ENCODE measurements around the gene SMG7.

Gene SMG7, protein sequence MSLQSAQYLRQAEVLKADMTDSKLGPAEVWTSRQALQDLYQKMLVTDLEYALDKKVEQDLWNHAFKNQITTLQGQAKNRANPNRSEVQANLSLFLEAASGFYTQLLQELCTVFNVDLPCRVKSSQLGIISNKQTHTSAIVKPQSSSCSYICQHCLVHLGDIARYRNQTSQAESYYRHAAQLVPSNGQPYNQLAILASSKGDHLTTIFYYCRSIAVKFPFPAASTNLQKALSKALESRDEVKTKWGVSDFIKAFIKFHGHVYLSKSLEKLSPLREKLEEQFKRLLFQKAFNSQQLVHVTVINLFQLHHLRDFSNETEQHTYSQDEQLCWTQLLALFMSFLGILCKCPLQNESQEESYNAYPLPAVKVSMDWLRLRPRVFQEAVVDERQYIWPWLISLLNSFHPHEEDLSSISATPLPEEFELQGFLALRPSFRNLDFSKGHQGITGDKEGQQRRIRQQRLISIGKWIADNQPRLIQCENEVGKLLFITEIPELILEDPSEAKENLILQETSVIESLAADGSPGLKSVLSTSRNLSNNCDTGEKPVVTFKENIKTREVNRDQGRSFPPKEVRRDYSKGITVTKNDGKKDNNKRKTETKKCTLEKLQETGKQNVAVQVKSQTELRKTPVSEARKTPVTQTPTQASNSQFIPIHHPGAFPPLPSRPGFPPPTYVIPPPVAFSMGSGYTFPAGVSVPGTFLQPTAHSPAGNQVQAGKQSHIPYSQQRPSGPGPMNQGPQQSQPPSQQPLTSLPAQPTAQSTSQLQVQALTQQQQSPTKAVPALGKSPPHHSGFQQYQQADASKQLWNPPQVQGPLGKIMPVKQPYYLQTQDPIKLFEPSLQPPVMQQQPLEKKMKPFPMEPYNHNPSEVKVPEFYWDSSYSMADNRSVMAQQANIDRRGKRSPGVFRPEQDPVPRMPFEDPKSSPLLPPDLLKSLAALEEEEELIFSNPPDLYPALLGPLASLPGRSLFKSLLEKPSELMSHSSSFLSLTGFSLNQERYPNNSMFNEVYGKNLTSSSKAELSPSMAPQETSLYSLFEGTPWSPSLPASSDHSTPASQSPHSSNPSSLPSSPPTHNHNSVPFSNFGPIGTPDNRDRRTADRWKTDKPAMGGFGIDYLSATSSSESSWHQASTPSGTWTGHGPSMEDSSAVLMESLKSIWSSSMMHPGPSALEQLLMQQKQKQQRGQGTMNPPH

DNA sequence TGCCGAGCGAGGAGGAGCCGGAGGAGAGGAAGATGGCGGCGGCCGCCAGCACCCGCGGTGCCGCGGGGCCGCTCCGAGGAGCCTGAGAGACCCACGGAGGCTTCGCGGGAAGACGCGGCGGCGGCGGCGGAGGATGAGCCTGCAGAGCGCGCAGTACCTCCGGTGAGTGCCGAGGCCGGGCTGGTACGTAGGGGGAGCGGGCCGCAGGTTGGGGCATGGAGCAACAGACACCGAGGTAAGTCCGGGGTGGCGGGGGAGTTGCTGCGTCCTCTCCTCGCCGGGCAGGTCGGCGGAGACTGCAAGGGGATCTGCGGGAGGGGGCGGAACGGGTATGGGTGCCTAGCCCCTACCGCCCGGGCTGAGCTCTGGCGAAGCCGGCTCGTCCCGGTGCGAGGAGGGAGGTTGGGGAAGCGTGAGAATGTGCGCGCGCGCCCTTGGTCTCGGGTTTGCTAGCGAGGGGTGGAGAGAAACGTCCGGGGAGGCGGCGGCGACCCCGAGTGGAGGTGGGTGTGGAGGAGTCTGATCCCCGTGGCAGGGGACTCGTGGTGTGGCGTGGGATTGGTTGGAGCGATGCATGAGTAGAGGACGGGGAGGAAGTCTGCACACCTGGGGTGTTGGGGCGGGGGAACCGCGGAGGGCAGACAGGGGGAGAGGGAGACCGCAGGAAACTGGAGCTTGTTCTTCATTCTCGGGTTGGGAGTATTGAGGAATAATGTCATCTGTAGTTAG lies at the start of gene SMG7:
SMG7 (plus strand) TSS at position 12 of the 729 bp plus-strand sequence; CDS start at position 134, 122 bp downstream.
- TF ChIP-seq GATA3 (IDR thresholded peaks at IDR 0.05; ENCODE audit: low read depth, low read length), result no peak
- no peak for TF ChIP-seq GATA2 (IDR thresholded peaks at IDR 0.05; ENCODE audit: low read depth, low read length)

DNA sequence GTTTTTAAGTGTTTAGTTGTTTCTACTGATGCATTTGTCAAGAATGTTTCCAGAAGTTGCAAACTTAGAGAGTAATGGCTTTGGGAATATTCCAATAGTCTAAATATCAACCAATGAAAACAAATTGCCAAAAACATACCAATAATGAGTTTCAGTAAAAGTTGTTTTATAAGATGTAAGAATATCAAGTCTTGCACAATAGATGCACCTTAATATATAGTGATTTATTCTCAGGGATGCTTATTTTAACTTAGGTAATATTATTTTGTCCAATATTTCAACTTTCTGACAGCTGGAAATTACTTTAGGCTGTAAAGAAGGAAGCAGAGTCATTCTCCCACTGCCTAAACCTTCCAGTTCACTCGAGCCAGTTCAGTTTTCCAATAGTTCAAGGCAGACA lies 48.8 kb upstream of the SMG7 start:
- no peak for TF ChIP-seq GATA2 (IDR thresholded peaks at IDR 0.05; ENCODE audit: low read depth, low read length)
- TF ChIP-seq GATA3 (IDR thresholded peaks at IDR 0.05; ENCODE audit: low read depth, low read length), result no peak

GRCh38 chr1:183424691-183425090 lies 47.6 kb upstream of the SMG7 start:
- TF ChIP-seq GATA2 (IDR thresholded peaks at IDR 0.05; ENCODE audit: low read depth, low read length) (no peak), GATA3 (IDR thresholded peaks at IDR 0.05; ENCODE audit: low read depth, low read length) (no peak)

GRCh38 chr1:183431840-183432547 lies 40.3 kb upstream of the SMG7 start:
- TF ChIP-seq GATA3 (IDR thresholded peaks at IDR 0.05; ENCODE audit: low read depth, low read length) (no peak), GATA2 (IDR thresholded peaks at IDR 0.05; ENCODE audit: low read depth, low read length) (no peak)

DNA sequence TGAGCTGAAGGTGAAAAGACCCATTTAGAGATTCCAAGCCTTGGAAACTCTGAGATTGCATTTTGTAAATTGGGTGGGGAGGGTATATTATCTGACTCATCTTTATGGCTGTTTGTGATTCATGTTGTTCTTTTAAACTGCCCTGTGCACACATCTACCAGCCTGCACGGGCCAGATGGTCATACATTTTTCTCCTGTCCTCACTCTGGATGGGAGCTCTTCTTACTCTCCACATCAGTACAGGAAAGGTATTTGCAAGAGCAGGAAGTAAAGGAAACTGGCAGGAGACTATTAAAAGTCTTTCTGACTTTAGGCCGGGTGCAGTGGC lies 39.8 kb upstream of the SMG7 start:
- TF ChIP-seq GATA3 (IDR thresholded peaks at IDR 0.05; ENCODE audit: low read depth, low read length) (no peak), GATA2 (IDR thresholded peaks at IDR 0.05; ENCODE audit: low read depth, low read length) (no peak)

DNA sequence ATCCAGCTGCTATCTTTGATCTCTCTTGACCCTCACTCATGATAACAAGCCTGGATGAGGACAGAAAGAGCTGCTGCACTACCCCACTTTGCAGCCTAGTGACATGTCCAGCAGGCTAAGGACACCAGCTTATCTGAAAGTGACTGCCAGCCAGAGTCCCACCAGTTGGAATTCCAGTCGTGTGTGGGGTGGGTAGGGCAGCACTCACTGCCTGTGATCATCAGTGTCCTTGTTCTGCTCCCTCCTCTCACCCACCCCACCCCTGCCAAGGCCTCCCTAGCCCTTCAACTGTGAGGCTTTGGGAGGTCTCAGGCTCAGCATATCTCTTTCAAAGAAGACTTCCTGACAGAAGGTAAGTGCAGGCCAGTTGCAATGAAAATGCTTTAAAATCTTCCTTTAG lies 38.6 kb upstream of the SMG7 start:
- no peak for TF ChIP-seq GATA3 (IDR thresholded peaks at IDR 0.05; ENCODE audit: low read depth, low read length)
- no peak for TF ChIP-seq GATA2 (IDR thresholded peaks at IDR 0.05; ENCODE audit: low read depth, low read length)

DNA sequence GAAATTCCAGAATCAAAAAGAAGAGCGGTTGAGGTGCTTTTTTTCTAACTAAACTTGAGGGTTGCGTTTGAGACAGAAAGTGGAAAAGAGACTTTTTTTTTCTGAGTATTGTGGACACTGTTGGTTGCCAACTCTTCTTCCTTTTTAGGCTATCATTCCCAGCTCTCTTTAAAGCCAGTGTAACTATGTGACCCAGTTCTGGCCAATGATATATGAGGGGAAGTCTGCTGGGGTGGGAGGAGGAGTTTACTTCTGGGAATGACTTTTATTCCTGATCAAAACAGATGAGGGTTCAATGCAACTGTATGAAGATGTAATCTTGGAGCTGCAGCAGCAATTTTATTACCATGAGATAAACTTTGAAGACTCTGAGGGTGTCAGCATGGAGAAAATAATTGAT lies 36.8 kb upstream of the SMG7 start:
- no peak for TF ChIP-seq GATA2 (IDR thresholded peaks at IDR 0.05; ENCODE audit: low read depth, low read length)
- no peak for TF ChIP-seq GATA3 (IDR thresholded peaks at IDR 0.05; ENCODE audit: low read depth, low read length)

DNA sequence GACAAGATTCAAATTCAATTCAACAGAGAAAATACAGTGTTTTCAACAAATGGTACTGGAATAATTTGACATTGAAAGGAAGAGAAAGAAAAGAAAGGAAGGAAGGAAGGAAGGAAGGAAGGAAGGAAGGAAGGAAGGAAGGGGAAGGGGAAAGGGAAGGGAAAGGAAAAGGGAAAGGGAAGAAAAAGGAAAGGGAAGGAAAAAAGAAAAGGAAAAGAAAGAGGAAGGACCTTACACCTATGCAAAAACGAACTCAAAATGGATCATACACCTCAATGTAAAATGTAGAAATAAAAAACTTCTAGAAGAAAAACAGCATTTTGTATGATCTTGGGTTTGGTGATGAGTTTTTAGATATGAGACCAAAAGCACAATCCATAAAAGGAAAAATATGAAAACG lies 34.2 kb upstream of the SMG7 start:
- TF ChIP-seq GATA3 (IDR thresholded peaks at IDR 0.05; ENCODE audit: low read depth, low read length) (no peak), GATA2 (IDR thresholded peaks at IDR 0.05; ENCODE audit: low read depth, low read length) (no peak)

GRCh38 chr1:183443011-183443410 lies 29.3 kb upstream of the SMG7 start:
- TF ChIP-seq GATA3 (IDR thresholded peaks at IDR 0.05; ENCODE audit: low read depth, low read length) (no peak), GATA2 (IDR thresholded peaks at IDR 0.05; ENCODE audit: low read depth, low read length) (no peak)

DNA sequence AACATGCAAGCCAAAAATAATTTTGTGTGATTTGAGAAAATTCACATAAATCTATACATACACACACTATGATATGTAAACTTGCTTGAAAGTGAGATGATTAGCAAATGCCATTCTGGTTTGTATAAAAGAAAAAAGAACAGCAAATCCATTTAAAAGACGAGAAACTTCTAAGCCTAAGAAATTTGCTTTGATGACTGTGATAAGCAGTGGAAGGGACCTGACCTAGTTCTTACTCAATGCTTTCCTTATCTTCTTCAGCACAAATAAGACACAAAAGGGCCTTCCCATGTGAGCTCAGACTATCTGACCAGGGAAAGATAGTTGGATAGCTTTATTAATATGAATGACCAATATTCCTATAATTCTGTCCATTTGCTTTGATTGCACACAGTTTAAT lies 28.8 kb upstream of the SMG7 start:
- TF ChIP-seq GATA3 (IDR thresholded peaks at IDR 0.05; ENCODE audit: low read depth, low read length) (no peak), GATA2 (IDR thresholded peaks at IDR 0.05; ENCODE audit: low read depth, low read length) (no peak)

GRCh38 chr1:183444243-183444642 lies 28.1 kb upstream of the SMG7 start:
- TF ChIP-seq GATA3 (IDR thresholded peaks at IDR 0.05; ENCODE audit: low read depth, low read length), result no peak
- TF ChIP-seq GATA2 (IDR thresholded peaks at IDR 0.05; ENCODE audit: low read depth, low read length), result no peak

DNA sequence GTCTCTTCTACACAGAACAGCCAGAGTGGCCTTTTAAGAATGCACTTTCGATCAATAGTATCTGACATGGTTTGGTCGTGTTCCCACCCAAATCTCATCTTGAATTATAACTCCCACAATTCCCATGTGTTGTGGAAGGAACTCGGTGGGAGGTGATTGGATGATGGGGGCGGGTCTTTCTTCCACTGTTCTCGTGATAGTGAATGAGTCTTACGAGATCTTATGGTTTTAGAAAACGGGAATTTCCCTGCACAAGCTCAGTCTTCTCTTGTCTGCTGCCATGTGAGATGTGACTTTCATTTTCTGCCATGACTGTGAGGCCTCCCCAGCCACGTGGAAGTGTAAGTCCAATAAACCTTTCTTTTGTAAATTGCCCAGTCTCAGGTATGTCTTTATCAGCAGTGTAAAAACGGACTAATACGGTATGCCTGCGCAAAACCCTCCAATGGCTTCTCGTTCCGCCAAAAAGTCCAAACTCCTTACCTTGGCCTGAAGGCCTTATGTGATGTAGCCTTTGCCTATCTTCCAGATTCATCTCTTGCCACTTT lies 23.0 kb upstream of the SMG7 start:
- TF ChIP-seq GATA3 (IDR thresholded peaks at IDR 0.05; ENCODE audit: low read depth, low read length) (no peak), GATA2 (IDR thresholded peaks at IDR 0.05; ENCODE audit: low read depth, low read length) (no peak)

DNA sequence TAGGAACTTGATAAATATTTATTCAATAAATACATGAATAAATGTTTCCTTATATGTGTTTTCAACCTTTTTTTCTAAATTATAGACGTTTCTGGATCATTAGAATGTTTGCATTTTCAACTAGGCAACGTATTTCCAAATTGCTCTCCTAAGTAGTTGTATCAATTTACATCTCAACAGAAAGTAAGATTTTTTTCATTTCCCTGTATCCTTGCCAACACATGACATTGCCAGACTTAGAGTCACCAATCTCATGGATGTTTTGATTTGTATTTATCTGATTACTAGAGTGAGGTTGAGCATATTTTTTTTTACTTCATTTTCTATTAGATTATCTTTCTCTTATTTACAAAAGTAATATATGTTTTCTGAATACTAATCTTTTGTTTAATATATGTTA lies 22.2 kb upstream of the SMG7 start:
- TF ChIP-seq GATA2 (IDR thresholded peaks at IDR 0.05; ENCODE audit: low read depth, low read length) (no peak), GATA3 (IDR thresholded peaks at IDR 0.05; ENCODE audit: low read depth, low read length) (no peak)
